Stimulated activated CD8-positive, alpha-beta memory T cell treated with anti-CD3 and anti-CD28 coated beads, Interleukin-7, amount 100 ng/mL, for 1 hour (primary cell): ENCODE results near the gene C12orf76.
"Not testable (repeated sequence)": the region's sequence is repeated elsewhere in the genome, so short reads cannot be mapped to it uniquely, and the experiment has no call there.

Source experiments
- DNase-seq, 2 donors: peaks; one replicate each; pipeline ENCODE4 v3.0.0-alpha.2; 2020; ENCODE audit warnings: low read depth in 2 of 2

The C12orf76 gene, protein sequence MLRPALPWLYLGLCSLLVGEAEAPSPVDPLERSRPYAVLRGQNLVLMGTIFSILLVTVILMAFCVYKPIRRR

DNA sequence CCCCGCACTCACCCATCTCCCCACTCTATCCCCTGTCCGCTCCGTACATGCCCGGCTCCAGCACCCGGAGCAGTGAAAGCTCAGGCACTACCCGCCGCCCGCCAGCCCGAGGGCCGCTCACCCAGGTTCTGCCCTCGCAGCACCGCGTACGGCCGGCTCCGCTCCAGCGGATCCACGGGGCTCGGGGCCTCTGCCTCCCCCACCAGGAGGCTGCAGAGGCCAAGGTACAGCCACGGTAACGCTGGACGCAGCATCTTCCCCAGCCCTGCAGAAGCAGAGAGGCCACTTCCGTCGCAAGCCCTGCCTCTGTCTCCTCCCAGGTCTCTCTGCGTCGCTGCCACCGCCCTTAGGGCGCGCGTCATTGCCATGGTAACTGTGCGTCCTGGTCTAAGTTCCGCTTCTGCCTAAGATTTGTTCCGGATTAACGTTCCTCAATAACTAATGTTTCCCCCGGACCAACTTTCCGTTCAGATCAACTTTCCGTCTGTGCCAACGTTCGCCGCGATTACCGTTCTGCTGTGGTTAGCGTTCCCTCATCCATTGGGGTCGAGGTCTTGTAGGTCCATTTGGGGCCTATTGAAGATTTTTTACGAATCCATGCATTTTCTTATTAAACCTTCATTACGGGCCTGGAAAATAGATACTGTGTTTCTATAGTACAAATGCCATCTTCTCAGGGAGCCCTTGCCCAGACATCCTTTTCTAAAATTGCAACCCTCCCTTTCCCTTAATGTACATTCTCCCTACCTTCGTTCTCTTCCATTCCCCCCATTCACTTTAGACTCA is at the start of gene C12orf76:
Gene C12orf76 (minus strand): TSS at position 281 of the 786 bp plus-strand sequence. CDS start 27 bp downstream, at position 254.
- peak; percentile 73 to 83 for DNase-seq

DNA sequence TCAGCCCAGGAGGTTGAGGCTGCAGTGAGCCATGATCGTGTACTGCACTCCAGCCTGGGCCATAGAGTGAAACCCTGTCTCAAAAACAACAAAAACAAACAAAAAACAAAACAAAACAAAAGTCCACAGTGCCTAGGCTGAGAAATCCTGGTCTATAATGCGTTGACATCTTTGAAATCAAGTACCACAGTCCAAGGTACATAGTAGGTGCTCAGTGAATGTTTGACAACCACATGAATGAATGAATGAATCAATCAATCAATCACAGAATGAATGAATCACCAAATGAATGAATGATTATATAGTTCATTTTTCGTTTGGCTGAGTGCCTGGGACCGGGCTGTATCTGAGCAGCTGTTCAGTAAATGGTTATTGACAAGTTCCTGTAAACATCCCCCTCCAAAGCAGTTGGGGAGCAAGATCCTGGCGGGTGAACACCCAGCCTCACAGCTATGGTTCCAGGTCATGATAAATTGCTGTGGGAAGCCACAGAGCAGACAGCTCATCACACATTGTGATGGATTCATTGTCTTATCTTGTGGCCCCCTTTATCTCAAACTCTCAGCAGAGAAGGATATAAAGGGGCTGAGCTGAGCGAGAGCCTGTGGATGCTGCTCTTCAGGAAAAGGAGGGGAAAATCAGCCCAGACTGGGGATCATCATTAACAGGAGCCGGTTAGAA is 45.4 kb upstream of the C12orf76 start:
- DNase-seq = no peak

DNA sequence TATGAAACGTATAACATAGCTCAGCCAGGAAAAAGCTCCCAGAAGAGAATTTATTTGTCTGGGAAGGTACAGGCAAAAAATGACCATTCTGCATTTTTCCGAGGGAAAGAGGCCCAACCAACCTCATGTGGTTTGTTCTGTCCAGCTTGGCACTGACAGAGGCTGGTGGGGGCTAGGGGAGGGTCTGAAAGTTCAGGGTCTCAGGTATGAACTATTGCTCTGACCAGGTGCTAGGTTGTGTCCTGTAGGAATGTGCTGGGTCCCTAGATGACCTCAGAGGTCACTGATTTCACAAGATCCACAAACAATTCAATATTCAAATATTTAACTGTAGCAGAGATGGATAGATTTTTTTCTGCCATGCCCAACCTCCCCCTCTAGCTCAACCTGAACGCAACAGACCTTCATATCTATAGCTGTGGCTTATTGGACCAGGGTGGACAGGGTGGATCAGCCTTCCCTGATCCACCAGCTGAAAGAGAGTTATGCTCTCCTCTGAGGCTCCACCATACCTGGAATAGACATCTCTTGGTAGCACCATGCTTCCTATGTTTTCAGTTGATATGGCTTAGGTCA is 42.9 kb upstream of the C12orf76 start:
- DNase-seq = no peak

DNA sequence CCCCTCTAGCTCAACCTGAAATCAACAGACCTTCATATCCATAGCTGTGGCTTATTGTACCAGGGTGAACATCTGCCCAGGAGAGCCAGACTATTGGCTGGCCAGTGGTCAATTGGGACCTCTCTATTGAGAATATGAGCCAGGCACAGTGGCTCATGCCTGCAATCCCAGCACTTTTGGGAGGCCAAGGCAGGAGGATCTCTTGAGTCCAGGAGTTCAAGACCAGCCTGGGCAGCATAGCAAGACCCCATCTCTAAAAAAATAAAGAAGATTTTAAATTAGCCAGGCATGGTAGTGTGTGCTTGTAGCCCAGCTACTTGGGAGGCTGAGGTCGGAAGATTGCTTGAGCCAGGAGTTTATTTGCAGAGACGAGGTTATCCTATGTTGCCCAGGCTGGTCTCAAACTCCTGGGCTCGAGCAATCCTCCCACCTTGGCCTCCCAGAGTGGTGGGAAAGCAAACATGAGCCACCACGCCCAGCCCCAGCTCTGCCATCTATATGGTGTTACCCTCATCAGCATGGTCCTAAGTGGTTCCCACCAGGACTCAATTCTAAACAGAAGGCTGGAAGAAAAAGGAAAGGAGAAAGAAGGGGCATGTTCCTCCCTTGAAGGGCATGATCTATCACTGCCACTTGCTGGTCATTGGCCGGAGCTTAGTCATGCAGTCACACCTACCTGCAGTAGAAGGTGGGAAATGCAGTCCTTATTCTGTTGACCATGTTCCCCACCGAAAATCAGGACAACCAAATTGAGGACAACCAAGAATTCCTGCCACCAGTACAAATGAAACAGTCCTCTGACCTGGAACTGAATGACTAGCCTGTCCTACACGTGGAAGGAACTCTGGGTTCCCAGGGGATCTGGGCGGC is 42.2 kb upstream of the C12orf76 start:
- no peak for DNase-seq

DNA sequence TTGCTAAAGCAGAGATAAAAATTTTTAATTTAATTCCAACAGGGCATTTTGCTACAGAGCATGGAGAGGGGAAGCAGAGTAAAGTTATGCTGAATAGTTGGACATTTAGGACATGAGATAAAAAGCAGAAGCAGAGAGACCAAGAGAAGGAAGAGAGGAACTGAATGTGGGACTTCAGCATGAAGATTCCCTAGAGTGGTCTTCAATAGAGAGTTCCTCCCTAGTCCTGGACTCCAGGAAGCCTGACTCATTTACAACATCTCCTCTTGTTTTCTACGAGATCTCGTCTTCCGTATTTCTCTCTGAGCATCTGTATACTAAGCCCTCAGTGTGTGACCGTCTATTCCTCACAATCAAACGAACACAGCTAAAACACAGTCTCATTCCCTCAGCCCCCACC is 40.6 kb upstream of the C12orf76 start:
- DNase-seq = no peak

DNA sequence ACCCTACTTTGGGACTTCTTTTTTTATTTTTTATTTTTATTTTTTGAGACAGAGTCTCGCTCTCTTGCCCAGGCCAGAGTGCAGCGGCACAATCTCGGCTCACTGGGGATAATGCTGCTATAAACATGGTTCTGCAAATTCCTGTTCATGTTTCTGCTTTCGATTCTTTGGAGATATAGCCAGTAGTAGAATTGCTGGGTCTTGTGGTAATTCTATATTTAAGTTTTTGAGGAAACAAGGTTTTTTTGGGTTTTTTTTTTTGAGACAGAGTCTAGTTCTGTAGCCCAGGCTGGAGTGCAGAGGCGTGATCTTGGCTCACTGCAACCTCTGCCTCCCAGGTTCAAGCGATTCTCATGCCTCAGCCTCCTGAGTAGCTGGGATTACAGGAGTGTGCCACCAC is 39.9 kb upstream of the C12orf76 start:
- DNase-seq = not testable (repeated sequence)

DNA sequence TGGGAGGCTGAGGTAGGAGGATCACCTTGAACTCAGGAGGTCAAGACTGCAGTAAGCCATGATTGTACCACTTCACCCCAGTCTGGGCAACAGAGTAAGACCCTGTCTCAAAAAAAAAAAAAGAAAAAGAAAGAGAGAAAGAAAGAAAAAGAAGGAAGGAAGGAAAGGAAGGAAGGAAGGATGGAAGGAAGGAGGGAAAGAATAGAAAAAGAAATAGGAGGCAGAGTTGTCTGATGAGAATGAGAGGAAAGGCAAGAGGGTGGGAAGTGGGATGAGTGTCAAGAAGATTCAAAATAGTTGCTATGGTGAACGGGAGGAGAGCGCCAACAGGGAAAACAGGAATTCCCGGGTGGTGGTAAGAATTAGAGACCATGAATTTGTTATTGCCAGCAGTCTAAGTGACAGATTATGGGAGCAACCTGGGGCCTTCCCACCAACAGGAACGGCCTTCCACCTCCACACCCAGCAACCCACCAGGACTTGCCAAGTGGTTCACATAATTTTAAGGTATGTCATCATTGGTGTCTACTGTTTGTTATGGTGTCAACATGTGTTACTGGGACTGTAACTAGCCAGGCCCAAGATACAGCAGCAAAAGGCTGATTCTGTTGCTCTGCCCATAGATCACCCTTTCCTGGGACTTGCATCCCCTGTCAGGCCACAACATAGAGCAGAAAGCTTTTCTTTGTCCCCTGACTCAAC is 36.1 kb upstream of the C12orf76 start:
- DNase-seq = no peak

DNA sequence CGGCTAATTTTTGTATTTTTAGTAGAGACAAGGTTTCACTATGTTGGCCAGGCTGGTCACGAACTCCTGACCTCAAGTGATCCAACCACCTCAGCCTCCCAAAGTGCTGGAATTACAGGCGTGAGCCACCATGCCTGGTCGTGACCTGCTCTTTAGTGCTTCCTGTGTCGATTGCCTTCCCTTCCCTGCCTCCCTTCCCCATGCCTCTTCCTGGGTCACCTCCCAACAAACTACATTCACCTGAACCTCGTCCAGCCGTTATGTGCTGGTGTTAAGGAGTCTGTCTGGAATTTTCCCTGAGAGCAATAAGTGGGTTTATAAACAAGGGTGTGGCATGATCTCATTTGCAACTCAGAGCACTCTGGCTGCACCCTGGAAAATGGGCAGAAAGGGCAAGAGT is 32.1 kb upstream of the C12orf76 start:
- no peak for DNase-seq

DNA sequence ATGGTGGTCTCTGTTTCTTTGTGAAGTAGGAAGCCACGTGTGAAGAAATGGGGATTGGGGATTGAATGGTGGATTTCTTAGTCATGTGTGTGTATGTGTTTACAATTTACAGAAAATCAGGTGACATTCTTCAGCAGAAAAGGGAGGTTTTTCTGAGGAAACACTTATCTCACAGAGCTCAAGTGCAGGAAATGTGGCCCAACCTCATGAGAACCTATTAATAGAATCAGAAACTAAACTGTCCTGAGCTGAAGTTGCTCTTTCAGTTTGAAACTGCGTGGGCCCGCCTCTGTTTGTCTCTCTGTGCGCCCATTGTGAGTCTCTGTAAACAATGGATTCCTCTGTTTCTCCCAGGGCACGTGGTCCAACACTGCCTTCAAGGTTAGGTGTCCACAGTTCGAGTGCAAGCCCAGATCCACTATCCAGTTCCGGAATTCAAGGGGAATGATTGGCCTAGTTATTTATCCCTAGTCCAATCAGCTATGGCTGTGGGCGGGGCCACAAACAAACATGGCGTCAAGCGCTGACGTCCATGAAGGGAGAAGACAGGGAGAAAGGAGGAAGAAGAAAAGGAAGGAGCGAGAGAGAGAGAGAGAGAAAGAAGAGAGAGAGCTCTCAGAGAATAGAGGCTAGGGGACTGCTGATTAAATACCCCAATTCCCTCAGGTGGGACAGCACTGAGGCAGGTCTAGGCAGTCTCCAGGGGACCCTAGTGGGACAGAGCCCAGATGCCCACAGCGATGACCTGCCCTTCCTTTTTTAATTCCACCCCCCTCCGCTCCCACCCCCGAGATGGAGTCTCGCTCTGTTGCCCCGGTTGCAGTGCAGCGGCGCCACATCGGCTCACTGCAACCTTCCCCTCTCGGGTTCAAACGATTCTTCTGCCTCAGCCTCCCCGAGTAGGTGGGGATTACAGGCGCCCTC is 31.4 kb upstream of the C12orf76 start:
- DNase-seq = peak; percentile 28 to 54

DNA sequence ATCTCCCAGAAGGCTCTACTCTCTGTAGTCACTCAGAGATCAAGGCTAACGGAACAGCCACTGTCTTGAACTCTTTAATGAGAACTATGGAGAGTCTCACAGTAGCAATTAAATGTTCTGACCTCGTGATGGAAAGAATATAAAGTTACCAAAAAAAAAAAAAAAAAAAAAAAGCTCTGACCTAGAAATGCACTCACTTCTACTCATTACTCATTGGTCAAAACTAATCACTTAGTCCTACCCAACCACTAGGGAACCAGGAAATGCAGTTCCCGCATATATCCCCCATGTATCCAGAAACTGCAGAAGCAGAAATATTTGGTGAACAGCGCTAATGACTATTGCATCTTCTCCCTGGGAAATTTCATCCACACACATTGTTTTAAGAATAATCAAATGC is 29.5 kb upstream of the C12orf76 start:
- DNase-seq = no peak

DNA sequence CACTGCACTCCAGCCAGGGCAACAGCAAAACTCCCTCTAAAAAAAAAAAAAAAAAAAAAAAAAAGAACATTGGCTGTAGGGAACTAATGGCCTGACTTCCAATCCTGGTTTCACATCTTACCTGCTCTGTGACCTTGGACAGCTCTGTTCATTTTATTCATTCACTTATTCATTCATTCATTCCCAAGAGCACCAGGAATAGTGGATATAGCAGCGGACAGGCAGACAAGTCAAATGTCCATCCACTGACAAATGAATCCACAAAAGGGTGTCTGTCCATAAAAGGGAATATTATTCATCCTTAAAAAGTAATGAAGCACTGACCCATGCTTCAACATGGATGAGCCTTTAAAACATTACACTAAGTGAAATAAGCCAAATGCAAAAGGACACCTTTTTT is 27.6 kb upstream of the C12orf76 start:
- DNase-seq = no peak

DNA sequence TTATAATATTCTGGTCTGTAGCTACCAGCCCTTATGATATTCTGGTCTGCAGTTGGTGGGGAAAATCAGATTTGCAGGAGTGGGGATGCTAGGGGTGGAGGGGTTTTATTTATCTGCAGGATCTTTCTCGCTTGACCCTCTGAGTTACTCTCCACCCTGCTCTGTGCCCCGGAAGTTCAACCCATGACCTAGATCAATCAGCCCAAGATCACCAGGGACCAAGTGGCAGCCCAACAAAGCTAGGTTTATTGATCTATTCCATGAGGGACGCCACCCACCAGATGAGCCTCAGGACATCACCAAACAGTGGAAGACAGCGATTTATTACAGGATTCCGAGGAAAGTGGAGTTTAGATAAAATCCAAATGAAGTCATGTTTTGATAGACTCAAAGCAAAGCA is 25.8 kb upstream of the C12orf76 start:
- DNase-seq = no peak

DNA sequence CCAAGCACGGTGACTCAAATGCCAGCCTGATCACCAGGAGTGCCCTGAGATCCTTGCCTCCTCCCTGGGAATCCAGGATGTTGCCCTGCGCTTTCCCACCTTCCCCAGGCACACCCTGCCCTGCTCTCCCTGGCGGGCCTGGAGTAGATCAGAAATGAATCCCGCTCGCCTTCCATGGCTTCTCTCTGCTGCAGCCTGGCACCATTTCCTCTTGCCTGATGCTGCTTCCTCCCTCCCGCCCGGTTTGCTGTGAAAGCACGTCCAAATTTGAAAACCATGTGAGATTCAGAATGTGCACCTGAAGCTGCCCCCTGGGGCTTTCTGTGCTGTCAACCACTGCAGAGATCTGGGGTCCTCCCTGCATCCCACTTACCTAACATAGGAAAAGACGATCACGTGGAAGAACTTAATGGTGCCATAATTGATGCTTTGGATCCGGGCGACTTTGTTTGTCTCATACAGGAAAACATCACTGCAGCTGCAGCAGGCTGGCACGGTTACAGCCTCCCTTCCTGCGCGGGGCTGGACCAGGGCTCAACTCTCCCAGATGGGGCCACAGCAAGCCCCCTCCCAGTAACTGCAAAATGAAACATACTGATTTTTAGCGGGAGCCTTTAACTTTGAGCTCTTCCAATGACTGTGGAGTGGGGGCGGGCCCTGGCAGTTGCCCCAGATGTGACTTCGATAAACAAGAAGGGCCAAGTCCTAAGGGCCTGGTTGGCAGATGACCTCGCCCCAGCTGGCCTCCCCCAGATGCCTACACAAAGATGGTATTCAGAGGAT is 24.9 kb upstream of the C12orf76 start:
- no peak for DNase-seq

DNA sequence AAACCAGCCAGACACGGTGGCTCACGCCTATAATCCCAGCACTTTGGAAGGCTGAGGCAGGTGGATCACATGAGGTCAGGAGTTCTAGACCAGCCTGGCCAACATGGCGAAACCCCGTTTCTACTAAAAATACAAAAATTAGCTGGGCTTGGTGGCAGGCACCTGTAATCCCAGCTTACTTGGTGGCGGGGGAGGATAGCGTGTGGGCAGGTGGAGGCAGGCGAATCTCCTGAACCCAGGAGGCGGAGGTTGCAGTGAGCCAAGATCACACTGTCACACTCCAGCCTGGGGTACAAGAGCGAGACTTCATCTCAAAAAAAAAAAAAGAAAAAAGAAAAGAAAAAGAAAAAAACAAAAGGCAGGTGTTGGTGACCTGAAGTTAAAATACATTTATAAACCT is 24.3 kb upstream of the C12orf76 start:
- DNase-seq = not testable (repeated sequence)

DNA sequence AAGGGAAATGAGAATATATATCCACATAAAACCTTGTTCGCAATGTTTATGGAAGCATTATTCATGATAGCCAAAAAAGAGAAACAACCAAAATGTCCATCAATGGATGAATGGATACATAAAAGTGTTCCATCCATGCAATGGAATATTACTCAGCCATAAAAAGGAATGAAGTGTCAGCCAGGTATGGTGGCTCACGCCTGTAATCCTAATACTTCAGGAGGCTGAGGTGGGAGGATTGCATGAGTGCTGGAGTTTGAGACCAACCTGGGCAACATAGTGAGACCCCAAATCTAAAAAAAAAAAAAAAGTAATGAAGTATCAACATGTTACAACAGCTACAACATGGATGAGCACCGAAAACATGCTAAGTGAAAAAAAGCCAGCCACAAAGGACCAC is 23.6 kb upstream of the C12orf76 start:
- DNase-seq = no peak

DNA sequence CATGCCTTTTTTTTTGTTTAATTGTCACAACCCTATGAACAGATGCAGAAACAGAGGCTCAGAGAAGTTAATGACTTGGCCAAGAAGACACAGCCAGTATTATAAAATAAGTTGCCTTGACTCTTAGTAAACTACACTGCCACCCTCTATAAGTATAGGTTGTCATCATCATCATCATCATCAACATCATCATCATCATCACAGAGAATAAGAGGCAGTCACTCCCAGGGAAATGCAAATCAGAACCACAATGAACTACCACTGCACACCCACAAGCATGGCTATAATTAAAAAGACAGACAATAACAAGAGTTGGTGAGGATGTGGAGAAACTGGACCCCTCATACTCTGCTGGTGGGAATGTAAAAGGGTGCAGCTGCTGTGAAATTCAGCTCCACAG is 23.2 kb upstream of the C12orf76 start:
- DNase-seq = no peak

DNA sequence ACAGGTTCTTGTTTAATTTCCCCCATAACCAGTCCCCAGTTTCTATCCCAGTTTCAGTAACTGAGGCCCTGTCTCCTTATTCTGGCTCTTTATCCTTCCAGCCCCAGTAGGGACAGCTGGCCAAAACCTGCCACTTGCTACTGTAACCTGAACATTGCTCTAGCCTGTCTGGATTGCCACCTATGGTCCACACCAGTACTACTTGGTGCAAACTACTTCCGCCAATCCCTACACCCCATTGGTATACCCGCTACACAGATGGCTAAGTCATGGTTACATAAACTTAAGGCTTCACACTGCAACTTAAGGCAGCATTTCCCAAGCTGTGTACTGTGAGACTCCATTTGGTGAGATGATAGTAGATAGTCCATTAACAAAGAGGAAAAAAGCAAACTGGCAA is 20.3 kb upstream of the C12orf76 start:
- no peak for DNase-seq

DNA sequence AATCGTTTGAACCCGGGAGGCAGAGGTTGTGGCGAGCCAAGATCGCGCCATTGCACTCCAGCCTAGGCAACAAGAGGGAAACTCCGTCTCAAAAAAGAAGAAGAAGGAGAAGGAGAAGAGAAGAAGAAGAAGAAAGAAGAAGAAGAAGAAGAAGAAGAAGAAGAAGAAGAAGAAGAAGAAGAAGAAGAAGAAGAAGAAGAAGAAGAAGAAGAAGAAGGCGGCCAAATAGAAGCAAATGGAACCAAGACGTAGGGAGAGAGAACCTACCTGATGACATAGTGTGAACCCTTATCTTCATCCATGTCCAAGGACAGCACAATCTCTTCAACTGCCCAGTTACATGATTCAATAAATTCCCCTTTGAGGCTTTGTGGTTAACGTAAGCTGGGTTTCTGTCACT is 19.8 kb upstream of the C12orf76 start:
- not testable (repeated sequence) for DNase-seq

DNA sequence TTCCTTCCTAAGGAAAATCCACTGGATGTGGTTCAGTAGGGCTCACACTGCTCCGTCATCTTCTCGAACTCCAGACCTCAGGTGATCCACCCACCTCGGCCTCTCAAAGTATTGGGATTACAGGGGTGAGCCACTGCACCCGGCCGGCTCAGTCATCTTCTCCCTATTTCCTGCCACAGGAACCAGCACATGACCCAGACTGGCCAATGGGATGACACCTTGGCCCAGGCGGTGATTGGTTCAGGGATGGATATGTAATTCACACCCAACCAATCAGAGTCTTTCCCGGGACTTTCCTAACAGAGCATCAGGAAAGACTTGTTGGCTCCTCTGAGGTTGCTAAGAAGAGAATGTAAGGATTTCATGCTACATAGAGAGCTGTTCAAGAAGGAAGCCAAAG is 19.2 kb upstream of the C12orf76 start:
- DNase-seq = no peak
